Astrocyte (in vitro differentiated cells and primary cell): ENCODE results near the gene ASPHD2.

Experiments used
- CTCF ChIP-seq: IDR thresholded peaks from 2 replicates; pipeline ENCODE4 v1.5.1; 2011; ENCODE audit warnings: low read depth, mild to moderate bottlenecking, inconsistent platforms, low read length, moderate library complexity; ENCODE audit not compliant: insufficient read depth
- EZH2 ChIP-seq: IDR thresholded peaks from 2 replicates; pipeline ENCODE4 v1.6.1; 2012; ENCODE audit warnings: mild to moderate bottlenecking, low read length, inconsistent platforms; ENCODE audit not compliant: insufficient read depth

DNA sequence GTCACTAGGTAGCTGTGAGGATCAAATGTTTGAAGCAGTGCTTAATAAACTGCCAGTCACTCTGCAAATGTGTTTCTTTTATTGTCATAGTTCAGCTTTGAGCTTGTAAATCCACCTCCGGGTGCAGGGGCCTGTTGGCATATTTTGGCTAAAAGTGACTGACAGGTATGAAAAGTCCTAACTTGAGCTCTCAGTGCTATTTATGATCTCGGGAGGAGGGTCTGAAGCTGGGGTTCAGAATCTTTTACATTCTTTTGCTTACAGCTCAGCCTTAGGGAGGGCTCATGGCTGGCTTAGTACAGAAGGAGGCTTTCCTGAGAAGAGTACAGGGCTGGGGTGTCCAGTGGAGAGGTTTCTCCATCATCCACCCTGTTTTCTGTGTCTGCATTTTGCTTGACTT, 1.5 kb downstream of the ASPHD2 start:
- TF ChIP-seq CTCF = no peak
- no peak for TF ChIP-seq EZH2
